ENCODE measurements around the gene ATP8A1. TPM values are rescaled to one million over a fixed set of nuclear protein-coding genes. Genes with fewer than 3 reads are reported as not detected.

The ATP8A1 gene
- total and polyA plus RNA-seq, 4 donors = 0.65 to 15.9 (median 5.9) TPM

- DNase-seq (ENCODE audit: low spot score) = no peak
- Histone ChIP-seq H3K4me3 (ENCODE audit: low read depth in 1 of 3, low read length in 3 of 3) (no peak overlapping the region), H3K27me3 (ENCODE audit: control insufficient read depth in 4 of 4, insufficient read depth in 4 of 4, low read length in 3 of 4) (peaks cover 0 to 8% (median 0%) of the 10 kb centered on the region in 4 donors), H3K27ac (ENCODE audit: low read depth in 1 of 2, low read length in 2 of 2) (no peak overlapping the region), H3K9me3 (ENCODE audit: control insufficient read depth in 4 of 4, low read length in 3 of 4) (no peaks in the 10 kb centered on the region), H3K4me1 (ENCODE audit: control insufficient read depth in 4 of 4, insufficient read depth in 4 of 4, low read length in 3 of 4) (no peaks in the 10 kb centered on the region), H3K36me3 (ENCODE audit: control insufficient read depth in 4 of 4, insufficient read depth in 3 of 4, low read depth in 1 of 4, low read length in 3 of 4) (no peaks in the 10 kb centered on the region), H3K9ac (ENCODE audit: low read depth in 1 of 2, low read length in 2 of 2) (no peak overlapping the region)
- TF ChIP-seq TAF1 (conservative IDR thresholded peaks at IDR 0.05) (no peak), HNF4A (conservative IDR thresholded peaks at IDR 0.05) (no peak), HNF4G (IDR thresholded peaks at IDR 0.05) (no peak), RXRA (IDR thresholded peaks at IDR 0.05) (no peak), NR2F2 (IDR thresholded peaks at IDR 0.05) (no peak), ATF3 (IDR thresholded peaks at IDR 0.05) (no peak), GABPA (IDR thresholded peaks at IDR 0.05 in 1 of 2, conservative IDR thresholded peaks at IDR 0.05 in 1 of 2) (no peak), RAD21 (IDR thresholded peaks at IDR 0.05) (no peak), FOXA1 (IDR thresholded peaks at IDR 0.05) (no peak), YY1 (IDR thresholded peaks at IDR 0.05) (no peak), JUND (IDR thresholded peaks at IDR 0.05) (no peak), FOXA2 (IDR thresholded peaks at IDR 0.05) (no peak), SP1 (IDR thresholded peaks at IDR 0.05) (no peak)
- TF ChIP-seq, protein P1, sequence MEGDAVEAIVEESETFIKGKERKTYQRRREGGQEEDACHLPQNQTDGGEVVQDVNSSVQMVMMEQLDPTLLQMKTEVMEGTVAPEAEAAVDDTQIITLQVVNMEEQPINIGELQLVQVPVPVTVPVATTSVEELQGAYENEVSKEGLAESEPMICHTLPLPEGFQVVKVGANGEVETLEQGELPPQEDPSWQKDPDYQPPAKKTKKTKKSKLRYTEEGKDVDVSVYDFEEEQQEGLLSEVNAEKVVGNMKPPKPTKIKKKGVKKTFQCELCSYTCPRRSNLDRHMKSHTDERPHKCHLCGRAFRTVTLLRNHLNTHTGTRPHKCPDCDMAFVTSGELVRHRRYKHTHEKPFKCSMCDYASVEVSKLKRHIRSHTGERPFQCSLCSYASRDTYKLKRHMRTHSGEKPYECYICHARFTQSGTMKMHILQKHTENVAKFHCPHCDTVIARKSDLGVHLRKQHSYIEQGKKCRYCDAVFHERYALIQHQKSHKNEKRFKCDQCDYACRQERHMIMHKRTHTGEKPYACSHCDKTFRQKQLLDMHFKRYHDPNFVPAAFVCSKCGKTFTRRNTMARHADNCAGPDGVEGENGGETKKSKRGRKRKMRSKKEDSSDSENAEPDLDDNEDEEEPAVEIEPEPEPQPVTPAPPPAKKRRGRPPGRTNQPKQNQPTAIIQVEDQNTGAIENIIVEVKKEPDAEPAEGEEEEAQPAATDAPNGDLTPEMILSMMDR (IDR thresholded peaks at IDR 0.05; ENCODE audit: low read depth, low read length, missing input control) = no peak
- TF ChIP-seq, protein P2, sequence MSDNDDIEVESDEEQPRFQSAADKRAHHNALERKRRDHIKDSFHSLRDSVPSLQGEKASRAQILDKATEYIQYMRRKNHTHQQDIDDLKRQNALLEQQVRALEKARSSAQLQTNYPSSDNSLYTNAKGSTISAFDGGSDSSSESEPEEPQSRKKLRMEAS (IDR thresholded peaks at IDR 0.05) = no peak
Observed at GRCh38 chr4:42683393-42683792, 26.5 kb upstream of the ATP8A1 start.

DNA sequence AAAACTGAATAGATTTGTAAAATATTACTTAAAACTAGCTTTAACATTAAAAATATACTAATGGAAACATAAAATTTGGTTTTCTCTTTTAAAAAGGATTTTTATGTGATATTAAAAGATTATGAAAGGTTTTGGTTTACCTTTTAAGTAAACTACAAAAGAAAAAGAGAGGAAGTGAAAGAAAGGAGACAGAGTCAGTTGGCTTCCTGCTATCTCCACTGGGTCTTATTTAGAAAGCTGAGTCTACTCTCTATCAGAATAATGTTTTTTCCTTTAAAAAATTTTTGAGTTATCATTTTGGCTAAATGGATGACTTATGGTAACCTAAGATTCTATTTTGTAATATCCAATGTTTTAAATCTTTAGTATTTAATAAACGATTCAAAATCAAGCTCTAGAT lies 21.6 kb upstream of the ATP8A1 start:
- H3K4me1 ChIP-seq (ENCODE audit: control insufficient read depth in 4 of 4, insufficient read depth in 4 of 4, low read length in 3 of 4) = no peaks in the 10 kb centered on the region
- H3K27ac ChIP-seq (ENCODE audit: low read depth in 1 of 2, low read length in 2 of 2) = no peak overlapping the region
- H3K36me3 ChIP-seq (ENCODE audit: control insufficient read depth in 4 of 4, insufficient read depth in 3 of 4, low read depth in 1 of 4, low read length in 3 of 4) = no peaks in the 10 kb centered on the region
- WGBS = 63% methylated on average over 1 of the region's 1 CpG
- H3K9me3 ChIP-seq (ENCODE audit: control insufficient read depth in 4 of 4, low read length in 3 of 4) = no peaks in the 10 kb centered on the region
- H3K9ac ChIP-seq (ENCODE audit: low read depth in 1 of 2, low read length in 2 of 2) = no peak overlapping the region
- no peak for DNase-seq (ENCODE audit: low spot score)
- H3K4me3 ChIP-seq (ENCODE audit: low read depth in 1 of 3, low read length in 3 of 3) = no peak overlapping the region
- TF ChIP-seq YY1 (IDR thresholded peaks at IDR 0.05) = no peak
- no peak for TF ChIP-seq GABPA (IDR thresholded peaks at IDR 0.05 in 1 of 2, conservative IDR thresholded peaks at IDR 0.05 in 1 of 2)
- TF ChIP-seq, protein P2 (IDR thresholded peaks at IDR 0.05) = no peak
- no peak for TF ChIP-seq FOXA1 (IDR thresholded peaks at IDR 0.05)
- H3K27me3 ChIP-seq (ENCODE audit: control insufficient read depth in 4 of 4, insufficient read depth in 4 of 4, low read length in 3 of 4) = peaks cover 0 to 8% (median 0%) of the 10 kb centered on the region in 4 donors

GRCh38 chr4:42676066-42676951 lies 19.4 kb upstream of the ATP8A1 start:
- Histone ChIP-seq H3K27me3 (ENCODE audit: control insufficient read depth in 4 of 4, insufficient read depth in 4 of 4, low read length in 3 of 4) (peaks cover 0 to 6% (median 0%) of the 10 kb centered on the region in 4 donors), H3K36me3 (ENCODE audit: control insufficient read depth in 4 of 4, insufficient read depth in 3 of 4, low read depth in 1 of 4, low read length in 3 of 4) (no peaks in the 10 kb centered on the region), H3K4me1 (ENCODE audit: control insufficient read depth in 4 of 4, insufficient read depth in 4 of 4, low read length in 3 of 4) (no peaks in the 10 kb centered on the region), H3K9ac (ENCODE audit: low read depth in 1 of 2, low read length in 2 of 2) (no peak overlapping the region), H3K9me3 (ENCODE audit: control insufficient read depth in 4 of 4, low read length in 3 of 4) (no peaks in the 10 kb centered on the region), H3K27ac (ENCODE audit: low read depth in 1 of 2, low read length in 2 of 2) (no peak overlapping the region), H3K4me3 (ENCODE audit: low read depth in 1 of 3, low read length in 3 of 3) (no peak overlapping the region)
- DNase-seq (ENCODE audit: low spot score) = no peak
- TF ChIP-seq, protein P2 (IDR thresholded peaks at IDR 0.05) = no peak
- TF ChIP-seq HNF4A (conservative IDR thresholded peaks at IDR 0.05) (no peak), RAD21 (IDR thresholded peaks at IDR 0.05) (no peak), TAF1 (conservative IDR thresholded peaks at IDR 0.05) (no peak), HNF4G (IDR thresholded peaks at IDR 0.05) (no peak)
- WGBS = 66% methylated on average over 8 of the region's 8 CpGs
